Pons (tissue), 1 donor: ENCODE data around the gene SORD.
"Not testable (repeated sequence)": the region's sequence is repeated elsewhere in the genome, so short reads cannot be mapped to it uniquely, and the experiment has no call there.

Experiments
- DNase-seq: peaks from one replicate; pipeline ENCODE4 v3.0.0-alpha.2; 2016; ENCODE audit warnings: low spot score

Gene SORD

DNA sequence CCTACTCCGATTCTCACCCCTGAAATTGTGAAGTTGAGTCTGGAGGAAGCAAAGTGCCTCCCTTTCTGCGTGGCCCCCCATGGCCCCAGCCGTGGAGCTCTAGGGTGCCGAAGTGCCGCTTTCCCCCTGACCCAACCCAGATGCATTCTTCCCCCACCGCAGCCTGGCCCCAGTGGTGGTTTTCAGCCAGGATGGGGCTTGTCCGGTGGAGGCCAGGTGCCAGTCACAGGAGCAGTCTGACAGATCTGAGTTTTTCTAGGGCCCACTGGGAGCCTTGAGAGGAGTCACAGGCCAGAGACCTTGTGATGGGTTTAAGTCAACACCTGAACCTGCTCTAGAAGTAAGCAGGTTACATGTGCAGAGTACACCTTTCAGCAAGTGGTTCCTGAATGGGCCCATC lies 39.3 kb downstream of the SORD start:
- not testable (repeated sequence) for DNase-seq

- no peak for DNase-seq
Observed at GRCh38 chr15:45064386-45064785, 41.4 kb downstream of the SORD start.

DNA sequence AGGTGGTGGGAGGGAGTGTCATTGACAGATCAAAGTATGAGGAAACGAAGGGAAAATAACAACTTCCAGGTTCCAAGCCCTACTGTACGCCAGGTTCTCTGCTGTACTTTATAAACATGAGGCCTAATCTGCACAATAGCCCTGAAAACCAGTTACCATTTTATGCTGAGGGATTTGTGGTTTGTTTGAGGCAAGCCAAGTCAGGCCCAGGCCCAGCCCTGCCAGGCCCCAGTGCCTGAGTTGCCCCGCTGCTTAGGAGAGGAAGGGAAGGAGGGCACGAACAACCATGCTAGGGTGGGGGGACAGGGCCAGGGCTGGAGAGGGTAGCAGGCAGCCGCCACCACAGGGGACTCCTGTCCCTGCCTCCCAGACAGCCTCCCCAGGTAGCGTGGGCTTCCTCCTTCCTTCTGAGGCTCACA lies 47.0 kb downstream of the SORD start:
- DNase-seq = not testable (repeated sequence)

DNA sequence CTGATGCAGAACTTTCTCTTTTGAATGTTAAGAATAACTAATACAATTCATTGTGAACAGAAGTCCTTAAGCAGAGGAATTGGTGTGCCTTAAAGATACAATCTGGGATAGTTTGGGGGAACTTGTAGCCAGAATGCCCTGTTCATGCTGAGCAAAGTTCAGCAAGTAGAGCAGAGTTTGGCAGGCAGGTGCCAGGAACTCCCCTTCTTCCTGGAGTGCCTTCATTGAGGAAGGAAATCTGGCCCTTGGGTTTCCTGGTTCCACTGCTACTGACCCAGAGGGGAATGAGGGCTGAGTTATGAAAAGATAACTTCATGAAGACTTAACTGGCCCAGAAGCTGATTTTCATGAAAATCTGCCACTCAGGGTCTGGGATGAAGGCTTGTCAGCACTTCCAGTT lies 50.6 kb downstream of the SORD start:
- DNase-seq = not testable (repeated sequence)

DNA sequence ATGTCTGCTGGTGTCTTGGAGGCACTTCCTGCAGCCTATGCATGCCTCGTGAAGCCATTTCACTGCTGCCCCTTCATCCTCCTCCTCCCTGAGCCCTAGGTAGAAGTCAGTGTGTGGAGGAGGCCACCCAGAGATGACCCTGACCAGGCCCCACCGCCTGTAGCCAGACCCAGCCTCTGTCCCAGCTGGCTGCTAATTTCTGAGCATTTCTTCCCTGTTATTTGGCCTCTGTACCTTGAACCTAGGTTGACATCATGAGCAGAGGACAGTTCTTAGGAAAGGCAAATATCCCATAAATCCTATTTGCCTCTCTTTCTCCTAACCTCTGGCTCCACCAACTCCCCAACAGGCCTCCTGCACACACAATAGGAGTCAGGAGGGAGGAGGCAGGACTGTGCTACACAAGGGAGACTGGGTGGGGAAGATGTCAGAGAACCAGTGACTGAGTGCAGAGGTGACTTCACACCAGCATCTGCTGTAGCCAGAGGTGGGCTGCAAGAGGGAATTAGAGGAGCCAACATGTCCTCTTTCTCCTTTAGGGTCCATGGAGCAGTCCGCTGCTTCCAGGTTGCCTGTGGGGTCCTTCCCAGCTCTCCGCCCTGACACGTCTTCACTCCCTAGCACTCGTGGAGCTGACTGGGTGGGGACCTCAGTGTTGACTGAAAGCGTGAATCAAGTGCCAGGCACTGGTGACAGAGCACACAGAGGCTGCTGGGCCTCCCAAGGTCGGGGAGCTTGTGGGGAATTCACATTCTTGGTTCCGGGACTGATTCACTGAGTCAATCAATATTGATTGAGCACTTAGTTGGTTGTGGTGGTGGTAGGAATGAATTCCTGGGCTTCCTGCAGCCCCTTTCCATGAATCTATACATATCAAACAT lies 52.7 kb downstream of the SORD start:
- DNase-seq = not testable (repeated sequence)

DNA sequence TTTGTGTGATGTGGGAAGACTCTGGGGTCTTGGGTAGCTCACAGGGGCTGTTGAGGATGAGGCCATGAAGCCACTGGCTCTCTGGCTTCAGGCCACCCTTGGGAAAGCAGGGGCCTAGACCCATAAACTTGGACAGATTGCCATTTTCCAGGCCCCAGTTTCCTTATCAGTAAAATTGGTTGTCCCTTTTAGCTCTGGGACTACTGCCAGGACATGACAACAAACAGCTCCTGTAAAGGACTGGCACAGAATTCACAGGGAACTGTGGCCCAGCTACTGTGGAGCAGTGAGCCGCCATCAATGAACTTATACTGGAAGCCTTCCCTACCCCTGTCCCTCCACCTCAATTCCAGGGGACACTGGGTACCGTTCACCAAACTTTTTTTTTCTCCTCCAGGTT lies 54.4 kb downstream of the SORD start:
- DNase-seq = not testable (repeated sequence)

- DNase-seq = not testable (repeated sequence)
Observed at GRCh38 chr15:45079201-45079600, 56.2 kb downstream of the SORD start.

DNA sequence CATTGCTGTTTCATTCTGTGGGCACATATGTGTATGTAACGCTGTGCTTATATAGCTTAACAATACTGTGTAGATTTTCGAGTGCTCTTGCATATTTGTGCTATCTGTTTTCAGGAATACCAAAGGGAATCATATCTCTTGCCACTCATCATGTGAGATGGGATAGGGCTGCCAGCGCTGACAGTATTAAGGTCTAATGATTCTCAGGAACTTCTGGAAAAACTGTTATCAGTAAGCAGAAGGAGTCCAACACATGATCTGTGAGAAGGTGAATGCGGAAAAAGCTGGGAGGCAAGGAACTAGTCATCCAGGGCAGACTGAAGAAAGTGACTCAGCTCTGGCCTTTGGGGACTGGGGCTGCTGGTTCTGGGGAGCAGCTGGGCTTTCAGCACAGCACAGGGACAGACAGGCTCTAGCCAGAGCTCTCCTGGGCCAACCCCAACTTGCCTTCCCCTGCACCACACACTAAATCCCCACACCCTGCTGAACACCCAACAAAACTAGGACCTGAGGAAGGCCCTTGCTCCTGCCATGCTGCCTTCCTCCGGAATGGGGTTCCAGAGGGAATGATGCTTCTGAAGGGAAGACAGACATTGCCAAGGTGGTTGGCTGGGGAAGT lies 56.7 kb downstream of the SORD start:
- not testable (repeated sequence) for DNase-seq

- DNase-seq = not testable (repeated sequence)
Observed at GRCh38 chr15:45080593-45080992, 57.6 kb downstream of the SORD start.

GRCh38 chr15:45082412-45082811 lies 59.4 kb downstream of the SORD start:
- DNase-seq = not testable (repeated sequence)

- DNase-seq = no peak
Observed at GRCh38 chr15:45083223-45083622, 60.2 kb downstream of the SORD start.

DNA sequence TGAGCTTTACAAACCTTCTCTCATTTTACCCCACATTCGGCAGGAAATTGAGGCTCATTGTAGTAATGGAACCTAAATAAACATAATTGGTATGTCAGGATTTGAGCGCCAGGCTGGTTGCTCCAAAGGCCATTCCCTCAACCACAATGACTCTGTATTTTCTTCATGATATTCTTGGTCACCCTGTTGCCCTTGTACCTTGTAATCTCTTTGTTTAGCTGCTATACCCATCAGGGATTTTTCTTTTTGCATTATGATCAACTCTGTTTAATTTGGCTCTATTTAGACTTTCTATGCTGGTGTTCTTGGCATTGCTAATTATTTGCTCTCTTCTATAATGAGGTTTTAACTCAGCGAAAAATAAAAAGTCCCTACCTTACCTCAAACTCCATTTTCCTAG lies 61.2 kb downstream of the SORD start:
- DNase-seq = no peak

DNA sequence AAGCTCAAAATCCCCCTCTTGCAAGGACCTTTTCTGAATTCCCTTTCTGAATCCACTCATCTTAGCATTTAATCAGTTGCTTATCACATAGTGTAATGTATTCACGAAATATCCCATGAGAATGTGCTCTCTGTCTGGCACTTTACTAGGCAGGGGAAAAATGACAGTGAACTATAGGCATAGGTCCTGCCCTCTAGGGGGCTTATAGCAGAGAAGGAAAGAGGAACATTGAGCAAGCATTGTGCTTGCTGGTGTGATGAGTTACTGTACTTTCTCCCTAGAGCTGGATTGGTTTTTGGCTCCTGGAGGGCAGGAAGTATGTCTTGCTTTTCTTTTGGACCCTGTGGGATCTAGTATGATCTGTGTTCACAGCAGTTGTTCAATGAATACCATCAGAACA lies 64.5 kb downstream of the SORD start:
- no peak for DNase-seq

DNA sequence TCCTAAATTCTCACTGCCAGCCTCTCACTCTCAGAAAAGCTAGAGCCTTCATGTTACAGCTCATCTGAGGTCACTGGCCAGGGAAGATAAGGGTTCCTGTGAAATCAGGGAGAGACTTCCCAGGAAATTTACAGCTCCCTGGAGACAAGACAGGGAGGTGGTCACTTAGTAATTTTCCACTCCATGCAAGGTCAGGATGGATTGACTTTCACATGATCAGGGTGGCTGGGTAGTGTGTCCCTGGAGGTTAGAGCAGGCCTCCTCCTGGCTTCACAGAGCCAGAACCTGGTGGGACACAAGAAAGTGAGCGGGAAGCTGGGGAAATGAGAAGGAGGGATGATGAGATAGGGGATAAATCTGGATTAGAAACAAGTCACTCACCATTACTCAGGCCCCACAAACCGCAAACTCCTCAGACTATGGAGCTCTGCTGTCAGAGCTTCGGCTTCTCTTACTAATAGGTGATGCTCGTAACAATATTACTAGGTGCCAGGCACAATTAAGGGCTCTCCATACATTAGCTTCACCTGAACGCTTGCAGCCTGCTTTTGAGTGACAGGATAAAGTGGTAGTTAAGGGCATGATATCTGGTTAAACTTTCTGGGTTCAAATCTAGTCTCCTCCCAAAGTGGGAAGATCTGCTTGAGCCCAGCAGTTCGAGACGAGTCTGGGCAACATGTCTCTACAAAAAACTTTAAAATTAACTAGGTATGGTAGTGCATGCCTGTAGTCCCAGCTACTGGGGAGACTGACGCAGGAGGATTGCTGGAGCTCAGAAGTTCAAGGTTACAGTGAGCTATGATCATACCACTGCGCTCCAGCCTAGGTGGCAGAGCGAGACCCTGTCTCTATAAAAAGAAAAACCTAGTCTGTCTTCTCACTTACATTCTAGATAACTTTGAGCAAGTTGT lies 66.1 kb downstream of the SORD start:
- no peak for DNase-seq

- DNase-seq = no peak
Observed at GRCh38 chr15:45089712-45090373, 66.8 kb downstream of the SORD start.

- no peak for DNase-seq
Observed at GRCh38 chr15:45091161-45091560, 68.2 kb downstream of the SORD start.

- no peak for DNase-seq
Observed at GRCh38 chr15:45091576-45091975, 68.6 kb downstream of the SORD start.

GRCh38 chr15:45093013-45093412 lies 70.0 kb downstream of the SORD start:
- no peak for DNase-seq

DNA sequence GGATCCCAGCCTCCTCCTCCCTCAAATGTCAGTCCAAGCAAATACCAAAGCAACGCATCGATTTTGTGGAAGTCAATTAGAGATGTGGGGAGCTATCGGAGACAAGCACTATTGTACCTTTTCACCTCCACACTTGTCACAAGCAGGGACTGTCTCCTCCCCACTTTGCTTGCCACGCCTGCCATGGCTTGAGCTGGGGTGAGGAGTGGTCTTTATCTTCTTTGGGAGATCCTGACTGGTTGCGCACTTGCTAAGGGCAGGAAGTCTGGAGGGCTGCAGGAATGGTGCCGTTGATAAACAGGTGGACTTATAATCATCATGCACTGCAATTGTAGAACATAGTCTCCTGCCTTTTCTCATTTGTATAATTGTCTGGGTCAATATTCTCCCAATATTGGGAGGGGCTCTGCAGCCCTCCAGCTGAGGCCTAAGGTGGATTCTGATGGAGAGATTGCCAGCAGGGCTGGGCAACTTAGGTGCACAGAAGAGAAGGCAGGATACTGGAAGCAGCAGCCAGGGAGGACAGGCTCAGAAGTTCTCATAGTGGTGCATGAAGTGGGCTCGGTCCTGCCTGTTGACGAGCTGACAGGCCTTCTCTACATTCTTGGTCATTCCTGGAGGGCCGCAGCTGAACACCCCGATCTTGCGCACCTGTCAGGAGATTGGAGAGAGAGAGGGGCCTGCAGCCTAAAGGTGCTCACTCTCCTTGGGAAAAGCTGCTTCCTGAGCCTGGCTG lies 70.8 kb downstream of the SORD start:
- DNase-seq = no peak

- DNase-seq = no peak
Observed at GRCh38 chr15:45094358-45094730, 71.3 kb downstream of the SORD start.

DNA sequence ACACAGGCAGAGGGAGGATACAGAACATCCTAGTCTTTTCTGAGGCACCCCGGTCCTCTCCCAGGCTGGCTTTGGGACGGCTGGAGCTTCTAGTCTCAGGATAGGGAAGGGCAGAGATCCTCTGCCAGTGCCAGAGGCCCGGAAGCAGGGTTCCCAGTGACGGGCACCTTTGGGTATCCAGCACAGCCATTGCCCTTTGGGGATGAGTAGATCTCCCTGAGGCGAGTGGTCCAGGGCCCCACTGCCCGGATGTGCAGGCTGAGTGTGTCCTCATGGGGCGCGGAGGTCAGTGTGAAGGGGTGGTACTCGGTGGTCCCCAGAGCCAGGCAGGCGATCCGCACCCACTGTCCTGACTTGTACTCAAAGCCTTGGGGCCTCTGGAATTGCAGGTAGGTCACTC lies 72.7 kb downstream of the SORD start:
- no peak for DNase-seq
